ENCODE data around the gene MBTPS1.

DNA sequence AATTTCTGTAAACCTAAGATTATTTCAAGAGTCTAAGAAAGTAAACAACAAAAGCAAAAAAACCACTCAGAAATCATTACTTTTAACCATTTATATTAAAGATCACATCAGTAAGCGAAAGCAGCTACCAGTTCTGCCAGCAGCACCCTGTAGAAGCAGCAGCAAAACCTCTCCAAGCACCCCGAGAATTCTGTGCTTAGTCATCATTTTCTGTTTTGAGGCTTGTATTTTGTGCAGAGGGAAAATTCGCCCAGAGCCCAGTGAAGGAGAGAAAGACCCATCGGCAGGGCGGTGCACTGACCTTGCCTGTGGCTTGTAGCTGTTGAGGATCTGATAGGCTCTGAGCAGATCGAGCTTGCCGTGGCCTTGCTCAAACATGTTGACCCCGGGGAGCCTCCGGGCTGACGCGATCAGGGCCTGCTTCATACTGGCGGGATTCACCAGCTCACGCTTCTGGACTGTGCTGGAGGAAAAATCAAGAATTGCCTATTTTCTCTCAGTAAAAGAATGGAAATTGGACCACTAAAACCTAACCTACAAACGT lies 35.2 kb downstream of the MBTPS1 start:
- TF ChIP-seq, protein P1, sequence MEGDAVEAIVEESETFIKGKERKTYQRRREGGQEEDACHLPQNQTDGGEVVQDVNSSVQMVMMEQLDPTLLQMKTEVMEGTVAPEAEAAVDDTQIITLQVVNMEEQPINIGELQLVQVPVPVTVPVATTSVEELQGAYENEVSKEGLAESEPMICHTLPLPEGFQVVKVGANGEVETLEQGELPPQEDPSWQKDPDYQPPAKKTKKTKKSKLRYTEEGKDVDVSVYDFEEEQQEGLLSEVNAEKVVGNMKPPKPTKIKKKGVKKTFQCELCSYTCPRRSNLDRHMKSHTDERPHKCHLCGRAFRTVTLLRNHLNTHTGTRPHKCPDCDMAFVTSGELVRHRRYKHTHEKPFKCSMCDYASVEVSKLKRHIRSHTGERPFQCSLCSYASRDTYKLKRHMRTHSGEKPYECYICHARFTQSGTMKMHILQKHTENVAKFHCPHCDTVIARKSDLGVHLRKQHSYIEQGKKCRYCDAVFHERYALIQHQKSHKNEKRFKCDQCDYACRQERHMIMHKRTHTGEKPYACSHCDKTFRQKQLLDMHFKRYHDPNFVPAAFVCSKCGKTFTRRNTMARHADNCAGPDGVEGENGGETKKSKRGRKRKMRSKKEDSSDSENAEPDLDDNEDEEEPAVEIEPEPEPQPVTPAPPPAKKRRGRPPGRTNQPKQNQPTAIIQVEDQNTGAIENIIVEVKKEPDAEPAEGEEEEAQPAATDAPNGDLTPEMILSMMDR (IDR thresholded peaks at IDR 0.05) = no peak
- TF ChIP-seq POLR2A (IDR thresholded peaks at IDR 0.05) (no peak), POLR2AphosphoS5 (IDR thresholded peaks at IDR 0.05) (no peak), EP300 (IDR thresholded peaks at IDR 0.05) (no peak)

Measured in upper lobe of left lung (tissue), 4 donors.